Tibial nerve (tissue), 4 donors: ENCODE data around the gene CSNK2A1.

Experiments used
- EP300 ChIP-seq, 2 donors: sonication (generic); formaldehyde crosslinking; IDR thresholded peaks; one replicate each; pipeline ENCODE4 v1.6.1; 2017; ENCODE audit warnings: antibody characterized with exemption in 2 of 2, mild to moderate bottlenecking in 1 of 2
- TF ChIP-seq, protein P1 (sequence below), 5 experiments: fragments of 200-600 bp in 3 of 5; fragments of 450-650 bp in 2 of 5; sonication (generic) in 3 of 5; IDR thresholded peaks; one replicate each; pipeline ENCODE4 v1.5.1; 2016 to 2019; ENCODE audit warnings: antibody characterized with exemption in 5 of 5, mild to moderate bottlenecking in 3 of 5, moderate library complexity in 2 of 5

- TF ChIP-seq, protein P1, sequence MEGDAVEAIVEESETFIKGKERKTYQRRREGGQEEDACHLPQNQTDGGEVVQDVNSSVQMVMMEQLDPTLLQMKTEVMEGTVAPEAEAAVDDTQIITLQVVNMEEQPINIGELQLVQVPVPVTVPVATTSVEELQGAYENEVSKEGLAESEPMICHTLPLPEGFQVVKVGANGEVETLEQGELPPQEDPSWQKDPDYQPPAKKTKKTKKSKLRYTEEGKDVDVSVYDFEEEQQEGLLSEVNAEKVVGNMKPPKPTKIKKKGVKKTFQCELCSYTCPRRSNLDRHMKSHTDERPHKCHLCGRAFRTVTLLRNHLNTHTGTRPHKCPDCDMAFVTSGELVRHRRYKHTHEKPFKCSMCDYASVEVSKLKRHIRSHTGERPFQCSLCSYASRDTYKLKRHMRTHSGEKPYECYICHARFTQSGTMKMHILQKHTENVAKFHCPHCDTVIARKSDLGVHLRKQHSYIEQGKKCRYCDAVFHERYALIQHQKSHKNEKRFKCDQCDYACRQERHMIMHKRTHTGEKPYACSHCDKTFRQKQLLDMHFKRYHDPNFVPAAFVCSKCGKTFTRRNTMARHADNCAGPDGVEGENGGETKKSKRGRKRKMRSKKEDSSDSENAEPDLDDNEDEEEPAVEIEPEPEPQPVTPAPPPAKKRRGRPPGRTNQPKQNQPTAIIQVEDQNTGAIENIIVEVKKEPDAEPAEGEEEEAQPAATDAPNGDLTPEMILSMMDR (IDR thresholded peaks at IDR 0.05) = no peak
- no peak for TF ChIP-seq EP300 (IDR thresholded peaks at IDR 0.05)
Observed at GRCh38 chr20:571754-572441, 28.3 kb upstream of the CSNK2A1 start.
